ENCODE measurements around the gene EED.
"Not testable (repeated sequence)": the region's sequence is repeated elsewhere in the genome, so short reads cannot be mapped to it uniquely, and the experiment has no call there.

Gene EED

GRCh38 chr11:86294026-86294425, 49.5 kb downstream of the EED start:
- DNase-seq: peak; percentile 9

- no peak for DNase-seq
Measured at GRCh38 chr11:86301742-86302091, 57.2 kb downstream of the EED start.

GRCh38 chr11:86302092-86302793, 57.7 kb downstream of the EED start, which contains the start of gene HIKESHI:
TSS of gene HIKESHI (plus strand) at chr11:86302240. CDS start at chr11:86302449, 209 bp downstream.
- peak; percentile 99 for DNase-seq

- DNase-seq: no peak
Measured at GRCh38 chr11:86303257-86303656, 58.7 kb downstream of the EED start.

- DNase-seq: not testable (repeated sequence)
Measured at GRCh38 chr11:86308710-86309109, 64.2 kb downstream of the EED start.

GRCh38 chr11:86313793-86314192, 69.2 kb downstream of the EED start:
- DNase-seq: no peak

GRCh38 chr11:86314636-86315035, 70.1 kb downstream of the EED start:
- no peak for DNase-seq
